Stimulated activated naive CD8-positive, alpha-beta T cell treated with anti-CD3 and anti-CD28 coated beads, Interleukin-15, amount 100 ng/mL, for 72 hours (primary cell): Measurements from ENCODE around the gene PCDHGB1.
A peak's percentile ranks its signal among the peaks of the same experiment; 100 is the strongest.
"Not testable (repeated sequence)": the region's sequence is repeated elsewhere in the genome, so short reads cannot be mapped to it uniquely, and the experiment has no call there.

Source experiments
- ATAC-seq: fragments of 150-1000 bp; cut with Tn5 transposase; 2 replicates; pipeline ENCODE4 v1.10.0; 2021; ENCODE audit warnings: mild to moderate bottlenecking, moderate library complexity
- DNase-seq, 2 donors: peaks; one replicate each; pipeline ENCODE4 v3.0.0; 2021 to 2022
- H3K27ac Mint-ChIP-seq, 2 donors: one replicate each; pipeline ENCODE4 v1.8.0; 2022; ENCODE audit warnings: mild to moderate bottlenecking in 2 of 2, mixed read lengths in 2 of 2, moderate library complexity in 2 of 2
- H3K27me3 Mint-ChIP-seq: one replicate; pipeline ENCODE4 v1.8.0; 2022; ENCODE audit warnings: mixed read lengths
- H3K4me1 Mint-ChIP-seq: one replicate; pipeline ENCODE4 v1.8.0; 2022; ENCODE audit warnings: mild to moderate bottlenecking, mixed read lengths
- H3K4me3 Mint-ChIP-seq, 2 donors: one replicate each; pipeline ENCODE4 v1.8.0; 2022; ENCODE audit warnings: mild to moderate bottlenecking in 2 of 2, mixed read lengths in 2 of 2, moderate library complexity in 1 of 2
- H3K9me3 Mint-ChIP-seq, 2 donors: one replicate each; pipeline ENCODE4 v1.8.0; 2022; ENCODE audit warnings: mixed read lengths in 2 of 2

The PCDHGB1 gene

DNA sequence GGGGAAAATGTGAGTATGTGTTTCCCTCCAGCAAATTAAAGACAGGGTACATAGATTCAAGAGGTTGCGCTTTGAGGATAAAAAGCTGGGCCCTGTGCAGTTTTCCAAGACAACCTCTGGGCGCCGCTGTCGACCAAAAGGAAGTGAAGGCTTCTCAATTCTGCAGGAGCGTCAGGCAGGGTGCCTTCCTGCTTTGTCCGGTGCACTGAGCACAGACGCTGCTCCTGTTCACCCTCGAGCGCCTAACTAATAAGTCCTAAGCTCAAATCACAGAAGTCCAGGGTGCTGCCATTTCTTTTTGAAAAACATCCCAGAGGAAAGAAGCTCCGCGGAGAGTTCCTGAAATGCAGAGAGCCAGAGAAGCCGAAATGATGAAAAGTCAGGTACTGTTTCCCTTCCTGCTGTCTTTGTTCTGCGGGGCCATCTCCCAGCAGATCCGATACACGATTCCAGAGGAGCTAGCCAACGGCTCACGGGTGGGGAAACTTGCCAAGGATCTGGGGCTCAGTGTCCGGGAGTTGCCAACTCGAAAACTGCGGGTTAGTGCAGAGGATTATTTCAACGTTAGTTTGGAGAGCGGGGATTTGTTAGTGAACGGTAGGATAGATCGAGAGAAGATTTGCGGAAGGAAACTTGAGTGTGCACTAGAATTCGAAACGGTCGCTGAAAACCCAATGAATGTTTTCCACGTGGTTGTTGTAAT is at the start of gene PCDHGB1:
Gene PCDHGB1, plus strand, starts transcription at position 183 of the 703 bp plus-strand sequence. Its CDS starts 162 bp downstream, at position 345.
- no peaks in the 10 kb centered on the region for H3K4me1 Mint-ChIP-seq
- DNase-seq (peak in 1 of 2 donors; percentile 52), ATAC-seq (peak; percentile 69)
- H3K4me3 Mint-ChIP-seq, result peak within 1 kb of the TSS; percentile 61 to 75
- H3K27ac Mint-ChIP-seq, result no peak within 1 kb of the TSS
- H3K9me3 Mint-ChIP-seq, result peaks cover 20 to 41% of the 10 kb centered on the region in 2 donors
- peaks cover 85% of the 10 kb centered on the region for H3K27me3 Mint-ChIP-seq

DNA sequence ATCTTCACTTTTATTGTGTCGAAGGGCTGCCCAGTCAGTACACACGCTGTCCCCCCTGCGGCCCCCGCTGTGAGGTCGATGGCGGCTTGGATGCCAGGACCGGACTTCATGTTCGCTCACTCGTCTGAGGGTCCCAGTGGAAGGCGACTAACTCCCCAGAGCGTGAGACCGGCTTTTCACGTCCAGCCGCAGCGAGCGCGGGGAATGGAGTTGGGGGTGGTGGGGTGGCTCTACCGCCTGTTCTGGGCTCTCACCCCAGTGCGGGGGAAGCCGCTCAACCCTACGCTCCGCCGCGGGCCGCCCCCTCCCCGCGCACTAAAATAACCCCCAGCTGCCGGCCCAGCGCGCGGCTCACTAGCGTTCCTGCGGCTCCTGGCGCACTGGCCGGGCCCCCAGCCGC is 46.1 kb upstream of the PCDHGB1 start, which contains the start of gene SLC25A2:
Gene SLC25A2, minus strand, starts transcription at position 294 of the 400 bp plus-strand sequence. Its CDS starts 184 bp downstream, at position 110.
- Mint-ChIP-seq H3K4me3 (no peak within 1 kb of the TSS), H3K27ac (no peak within 1 kb of the TSS), H3K9me3 (peaks cover 41 to 48% of the 10 kb centered on the region in 2 donors), H3K4me1 (no peaks in the 10 kb centered on the region), H3K27me3 (no peaks in the 10 kb centered on the region)
- no peak for DNase-seq
- no peak for ATAC-seq

DNA sequence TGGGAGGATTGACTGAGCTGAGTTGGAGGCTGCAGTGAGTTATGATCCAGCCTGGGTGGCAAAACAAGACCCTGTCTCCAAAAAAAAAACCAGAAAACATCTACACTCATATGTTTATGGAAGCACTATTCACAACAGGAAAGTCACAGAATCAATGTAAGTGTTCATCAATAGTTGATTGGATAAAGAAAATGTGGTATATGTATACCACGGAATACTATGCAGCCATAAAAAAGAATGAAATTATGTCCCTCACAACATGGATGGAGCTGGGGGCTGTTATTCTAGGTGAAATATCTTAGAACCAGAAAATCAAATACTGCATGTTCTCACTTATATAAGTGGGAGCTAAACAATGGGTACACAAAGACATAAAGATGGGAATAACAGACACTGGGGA is 43.3 kb upstream of the PCDHGB1 start:
- ATAC-seq, result no peak
- H3K27ac Mint-ChIP-seq, result no peak overlapping the region
- H3K27me3 Mint-ChIP-seq, result no peaks in the 10 kb centered on the region
- no peak overlapping the region for H3K4me3 Mint-ChIP-seq
- DNase-seq, result no peak
- peaks cover 2% of the 10 kb centered on the region for H3K4me1 Mint-ChIP-seq
- peaks cover 35 to 59% of the 10 kb centered on the region in 2 donors for H3K9me3 Mint-ChIP-seq

DNA sequence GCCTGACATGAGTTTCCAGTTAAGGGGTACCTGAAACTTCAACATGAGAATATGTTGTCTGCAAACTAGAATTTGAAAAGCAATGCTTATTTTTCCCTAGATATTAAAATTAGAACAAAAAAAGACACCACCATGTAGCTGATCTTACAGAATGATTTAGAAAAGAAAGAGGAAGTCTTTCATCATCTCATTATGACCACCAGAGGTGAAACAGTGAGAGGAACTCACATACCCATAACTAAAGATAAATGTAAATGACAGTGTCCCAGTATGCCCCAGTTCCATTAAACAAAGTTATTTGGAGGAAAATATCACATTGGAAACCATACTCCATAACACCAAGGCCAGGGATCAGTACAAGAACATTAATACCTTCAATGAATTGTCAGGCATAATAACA is 36.2 kb upstream of the PCDHGB1 start:
- DNase-seq, result no peak
- Mint-ChIP-seq H3K9me3 (peaks cover 38 to 66% of the 10 kb centered on the region in 2 donors), H3K27ac (no peak overlapping the region), H3K4me3 (no peak overlapping the region), H3K4me1 (peaks cover 11% of the 10 kb centered on the region), H3K27me3 (no peaks in the 10 kb centered on the region)
- ATAC-seq, result no peak

DNA sequence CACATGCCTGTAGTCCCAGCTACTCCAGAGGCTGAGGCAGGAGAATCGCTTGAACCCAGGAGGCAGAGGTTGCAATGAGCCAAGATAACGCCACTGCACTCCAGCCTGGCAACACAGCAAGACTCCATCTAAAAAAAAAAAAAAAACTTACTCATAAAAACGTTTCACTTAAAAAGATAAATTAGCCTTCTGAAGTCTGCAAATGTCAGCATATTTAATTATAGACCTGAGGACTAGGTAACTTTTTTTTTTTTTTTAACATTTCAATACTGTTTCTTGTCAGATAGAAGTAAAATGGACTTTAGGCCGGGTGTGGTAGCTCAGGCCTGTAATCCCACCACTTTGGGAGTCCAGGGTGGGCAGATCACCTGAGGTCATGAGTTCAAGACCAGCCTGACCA is 32.9 kb upstream of the PCDHGB1 start:
- H3K4me3 Mint-ChIP-seq, ATAC-seq, DNase-seq, H3K27me3 Mint-ChIP-seq, H3K27ac Mint-ChIP-seq: not testable (repeated sequence)
- H3K4me1 Mint-ChIP-seq, result peaks cover 22% of the 10 kb centered on the region
- peaks cover 43 to 62% of the 10 kb centered on the region in 2 donors for H3K9me3 Mint-ChIP-seq

DNA sequence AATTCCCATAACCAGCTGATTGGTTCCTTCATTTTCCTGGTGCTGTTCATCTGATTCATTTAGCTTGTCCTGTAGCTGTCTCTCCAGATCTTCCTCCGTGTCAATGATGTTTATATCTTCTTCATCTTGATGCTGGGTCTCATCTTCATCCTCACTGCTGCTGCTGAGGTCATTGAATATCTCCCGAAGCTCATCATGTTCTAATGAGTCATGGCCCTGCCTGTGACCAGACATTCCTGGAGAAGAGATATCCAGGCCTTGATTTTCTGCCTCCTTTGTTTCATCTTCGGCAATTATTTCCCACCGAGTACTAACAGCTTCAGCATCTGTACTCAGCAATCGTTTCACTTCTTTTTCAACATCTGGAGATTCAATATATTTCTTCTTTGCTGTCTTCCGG is 30.7 kb upstream of the PCDHGB1 start:
- no peaks in the 10 kb centered on the region for H3K27me3 Mint-ChIP-seq
- no peak for ATAC-seq
- peaks cover 22% of the 10 kb centered on the region for H3K4me1 Mint-ChIP-seq
- H3K9me3 Mint-ChIP-seq, result peaks cover 36 to 50% of the 10 kb centered on the region in 2 donors
- H3K4me3 Mint-ChIP-seq, result peak overlapping the region; percentile 96 to 99
- DNase-seq, result no peak
- H3K27ac Mint-ChIP-seq, result no peak overlapping the region

DNA sequence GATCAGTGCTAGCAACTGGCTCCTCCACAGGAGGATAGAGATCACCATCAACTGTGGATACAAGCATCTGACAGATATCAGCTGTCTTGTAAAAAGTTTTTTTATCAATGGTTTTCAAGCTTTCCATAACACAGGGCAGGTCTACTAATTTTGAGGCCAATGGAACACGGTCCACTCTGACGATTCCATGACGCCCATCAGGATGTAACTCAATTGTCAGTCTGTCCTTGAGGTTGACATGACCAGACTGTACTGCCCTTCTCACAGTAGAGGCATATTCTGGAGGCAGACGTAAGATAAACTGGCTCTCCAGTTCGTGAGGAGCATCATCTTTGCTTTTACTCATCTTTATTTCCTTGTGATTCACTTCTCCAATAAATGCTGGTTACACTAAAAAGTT is 30.2 kb upstream of the PCDHGB1 start:
- ATAC-seq, result no peak
- Mint-ChIP-seq H3K27ac (peak overlapping the region; percentile 100), H3K27me3 (no peaks in the 10 kb centered on the region), H3K4me3 (peak overlapping the region; percentile 96 to 99), H3K4me1 (peaks cover 22% of the 10 kb centered on the region), H3K9me3 (peaks cover 33 to 45% of the 10 kb centered on the region in 2 donors)
- DNase-seq, result no peak

DNA sequence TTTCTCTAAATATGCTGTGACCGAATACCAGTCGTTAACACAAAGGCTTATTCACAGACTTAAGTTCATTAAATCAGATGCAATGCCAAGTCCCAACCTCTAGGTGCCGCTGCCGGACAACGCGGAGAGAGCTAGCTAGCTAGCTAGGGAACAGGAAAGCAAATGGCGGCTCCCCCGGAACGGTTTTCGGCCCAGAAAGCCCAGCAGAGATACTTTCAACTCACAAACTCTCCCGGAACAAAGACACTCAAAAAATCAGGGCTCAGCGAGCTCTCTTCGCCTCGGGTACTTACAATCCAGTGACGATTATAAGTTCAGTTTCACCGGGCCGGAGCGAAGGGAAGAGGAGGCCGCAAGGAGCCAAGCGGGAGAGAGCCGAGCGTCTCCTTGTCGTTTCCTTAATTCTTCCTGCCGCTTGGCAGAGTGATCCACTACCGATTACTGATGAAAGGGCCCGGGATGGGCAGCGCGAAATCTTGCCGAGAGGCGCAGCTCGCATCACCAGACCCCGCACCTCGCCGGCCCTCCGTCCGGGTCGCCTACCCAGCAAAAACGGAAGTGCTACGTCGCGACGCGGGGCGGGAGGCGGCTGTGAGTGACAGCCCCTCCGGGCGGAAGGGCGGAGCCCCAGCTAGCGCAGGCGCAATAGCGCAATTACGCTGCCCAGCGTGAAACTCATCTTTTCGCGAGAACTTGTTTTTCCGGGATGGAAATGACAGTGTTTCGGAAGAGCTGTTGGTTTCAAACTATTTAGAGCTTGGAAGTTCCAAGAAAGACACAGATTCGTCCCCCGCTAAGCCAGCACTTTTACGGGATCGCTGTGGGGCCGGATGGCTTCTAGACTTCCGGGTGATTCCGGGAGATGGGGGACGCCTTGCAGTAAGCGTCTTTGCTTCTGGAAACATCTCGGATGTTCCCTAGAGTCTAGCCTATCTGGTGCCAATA is 29.4 kb upstream of the PCDHGB1 start, which contains the start of gene TAF7:
Gene TAF7, minus strand, starts transcription at position 560 of the 945 bp plus-strand sequence. CDS start 740 bp downstream, outside the sequence.
- DNase-seq, result peak; percentile 91 to 94
- H3K9me3 Mint-ChIP-seq, result peaks cover 25 to 37% of the 10 kb centered on the region in 2 donors
- H3K4me3 Mint-ChIP-seq, result peak within 1 kb of the TSS; percentile 96 to 99
- H3K4me1 Mint-ChIP-seq, result peaks cover 22% of the 10 kb centered on the region
- H3K27ac Mint-ChIP-seq, result peak within 1 kb of the TSS; percentile 100
- H3K27me3 Mint-ChIP-seq, result no peaks in the 10 kb centered on the region
- peak; percentile 97 for ATAC-seq

DNA sequence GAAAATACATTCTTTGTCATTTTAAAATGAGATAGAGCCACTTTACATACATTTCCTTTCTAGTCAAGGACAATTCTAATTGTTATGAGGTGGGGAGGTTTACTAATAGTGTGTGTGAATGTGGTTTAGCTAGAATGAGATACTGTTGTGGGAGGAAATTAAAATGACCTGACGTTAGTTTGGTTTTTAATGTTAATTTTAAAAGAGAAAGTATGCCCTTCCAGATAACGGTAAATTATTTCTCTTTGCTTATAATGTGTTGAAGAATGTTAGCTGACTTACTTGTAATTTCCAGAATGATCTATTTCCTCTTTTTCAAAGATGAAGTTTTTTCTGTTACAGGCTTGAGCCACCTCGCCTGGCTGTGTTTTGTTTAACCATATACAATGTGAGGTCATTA is 27.6 kb upstream of the PCDHGB1 start:
- no peak for ATAC-seq
- DNase-seq, result no peak
- no peak overlapping the region for H3K27ac Mint-ChIP-seq
- H3K9me3 Mint-ChIP-seq, result peaks cover 21 to 31% of the 10 kb centered on the region in 2 donors
- H3K27me3 Mint-ChIP-seq, result peaks cover 12% of the 10 kb centered on the region
- peaks cover 32% of the 10 kb centered on the region for H3K4me1 Mint-ChIP-seq
- H3K4me3 Mint-ChIP-seq, result peak overlapping the region in 1 of 2 donors; percentile 99

DNA sequence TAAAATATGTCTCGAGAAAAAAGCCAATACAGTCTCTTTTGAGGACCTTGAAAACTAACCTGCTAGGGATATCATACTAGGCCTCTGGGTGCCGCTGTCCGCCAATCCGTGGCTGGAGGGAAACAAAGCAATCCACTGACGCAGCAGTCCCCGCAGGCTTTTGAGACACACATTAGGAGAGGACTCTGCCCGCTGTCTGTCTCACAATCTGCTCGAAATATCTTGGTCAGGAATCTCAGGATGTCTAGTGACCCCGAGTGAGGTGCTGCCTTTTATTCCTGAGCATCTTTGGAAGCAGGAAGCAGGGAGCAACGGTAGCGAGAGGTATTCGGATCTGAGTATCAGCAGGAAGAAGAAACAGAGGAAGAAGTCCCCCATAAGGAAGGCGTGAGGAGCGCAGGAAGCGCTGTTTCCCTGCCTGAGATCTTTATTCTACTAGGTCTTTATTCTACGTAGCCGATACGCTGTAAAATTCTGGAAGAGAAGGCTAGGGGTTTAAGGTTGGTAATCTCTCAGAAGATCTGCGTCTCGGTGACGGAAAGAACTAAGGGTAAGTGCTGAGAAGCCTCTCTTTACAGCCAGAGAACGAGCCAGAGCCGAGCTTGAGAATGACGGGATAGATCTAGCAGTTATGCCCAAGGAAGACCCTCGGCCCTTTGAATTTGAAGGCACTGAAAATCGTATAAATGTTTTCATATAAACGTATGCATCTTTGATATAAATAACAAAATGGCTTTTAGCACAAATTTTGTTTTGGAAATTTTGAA is 23.6 kb upstream of the PCDHGB1 start:
- H3K27me3 Mint-ChIP-seq, result peaks cover 35% of the 10 kb centered on the region
- peaks cover 10% of the 10 kb centered on the region for H3K4me1 Mint-ChIP-seq
- DNase-seq, result peak; percentile 46 to 76
- ATAC-seq, result peak; percentile 96
- peak overlapping the region; percentile 75 to 95 for H3K27ac Mint-ChIP-seq
- H3K9me3 Mint-ChIP-seq, result peaks cover 4 to 7% of the 10 kb centered on the region in 2 donors
- H3K4me3 Mint-ChIP-seq, result peak overlapping the region; percentile 92 to 94

DNA sequence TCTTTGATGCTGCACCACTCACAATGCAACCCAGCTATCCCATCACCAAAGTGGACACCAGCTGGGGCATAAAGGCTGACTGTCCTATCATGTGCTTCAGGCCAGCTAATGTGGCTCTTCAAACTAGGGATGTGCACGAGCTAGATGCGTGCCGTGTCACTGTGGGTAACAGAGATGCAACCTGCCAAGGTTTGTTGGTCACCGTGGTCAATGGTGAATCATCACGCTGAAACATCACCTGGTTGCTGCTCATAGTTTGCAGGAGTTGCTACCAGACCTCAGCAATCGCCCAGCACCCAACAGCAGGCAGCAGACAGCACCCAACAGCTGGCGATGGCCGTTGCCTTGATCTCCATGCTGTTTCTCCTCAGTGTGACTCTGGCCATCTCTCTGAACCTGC is 21.7 kb upstream of the PCDHGB1 start:
- Mint-ChIP-seq H3K4me3 (no peak overlapping the region), H3K27ac (no peak overlapping the region), H3K27me3 (peaks cover 54% of the 10 kb centered on the region), H3K9me3 (peaks cover 9 to 10% of the 10 kb centered on the region in 2 donors), H3K4me1 (peaks cover 10% of the 10 kb centered on the region)
- ATAC-seq (no peak), DNase-seq (peak in 1 of 2 donors; percentile 22)

DNA sequence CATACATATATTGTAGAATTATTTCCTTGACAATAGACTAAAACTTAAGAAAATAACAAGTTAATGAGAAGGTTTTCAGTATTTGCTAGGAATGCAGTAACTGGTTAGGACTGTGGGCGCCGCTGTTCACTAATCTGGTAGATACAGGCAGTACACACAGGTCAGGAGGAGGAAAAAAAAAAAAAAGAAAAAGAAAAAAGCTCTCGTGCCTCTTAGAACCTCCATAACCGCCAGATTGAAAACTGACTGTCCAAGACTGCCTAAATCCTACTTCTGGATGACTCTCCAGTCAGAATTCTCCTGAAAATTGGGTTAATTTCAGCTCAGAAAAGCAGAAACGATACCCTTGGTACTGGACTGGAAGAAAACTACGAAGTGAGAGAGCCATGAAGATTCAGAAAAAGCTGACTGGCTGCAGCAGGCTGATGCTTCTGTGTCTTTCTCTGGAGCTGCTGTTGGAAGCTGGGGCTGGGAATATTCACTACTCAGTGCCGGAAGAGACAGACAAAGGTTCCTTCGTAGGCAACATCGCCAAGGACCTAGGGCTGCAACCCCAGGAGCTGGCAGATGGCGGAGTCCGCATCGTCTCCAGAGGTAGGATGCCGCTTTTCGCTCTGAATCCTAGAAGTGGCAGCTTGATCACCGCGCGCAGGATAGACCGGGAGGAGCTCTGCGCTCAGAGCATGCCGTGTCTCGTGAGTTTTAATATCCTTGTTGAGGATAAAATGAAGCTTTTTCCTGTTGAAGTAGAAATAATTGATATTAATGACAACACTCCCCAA is 19.4 kb upstream of the PCDHGB1 start, which contains the start of gene PCDHGA1:
Gene PCDHGA1, plus strand, starts transcription at position 216 of the 782 bp plus-strand sequence.
- peaks cover 76% of the 10 kb centered on the region for H3K27me3 Mint-ChIP-seq
- H3K9me3 Mint-ChIP-seq, result peaks cover 22 to 26% of the 10 kb centered on the region in 2 donors
- DNase-seq (no peak), ATAC-seq (peak; percentile 50)
- peak within 1 kb of the TSS in 1 of 2 donors; percentile 42 for H3K4me3 Mint-ChIP-seq
- H3K27ac Mint-ChIP-seq, result no peak within 1 kb of the TSS
- H3K4me1 Mint-ChIP-seq, result peaks cover 10% of the 10 kb centered on the region

DNA sequence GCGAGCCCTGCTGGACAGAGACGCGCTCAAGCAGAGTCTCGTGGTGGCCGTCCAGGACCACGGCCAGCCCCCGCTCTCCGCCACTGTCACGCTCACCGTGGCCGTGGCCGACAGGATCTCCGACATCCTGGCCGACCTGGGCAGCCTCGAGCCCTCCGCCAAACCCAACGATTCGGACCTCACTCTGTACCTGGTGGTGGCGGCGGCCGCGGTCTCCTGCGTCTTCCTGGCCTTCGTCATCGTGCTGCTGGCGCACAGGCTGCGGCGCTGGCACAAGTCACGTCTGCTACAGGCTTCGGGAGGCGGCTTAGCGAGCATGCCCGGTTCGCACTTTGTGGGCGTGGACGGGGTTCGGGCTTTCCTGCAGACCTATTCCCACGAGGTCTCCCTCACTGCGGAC is 17.3 kb upstream of the PCDHGB1 start:
- not testable (repeated sequence) for H3K27ac Mint-ChIP-seq, H3K4me1 Mint-ChIP-seq, DNase-seq, ATAC-seq, H3K4me3 Mint-ChIP-seq
- Mint-ChIP-seq H3K9me3 (peaks cover 37 to 42% of the 10 kb centered on the region in 2 donors), H3K27me3 (peaks cover 81% of the 10 kb centered on the region)
